ENCODE measurements around the gene CARD16. TPM values are rescaled to one million over a fixed set of nuclear protein-coding genes. Genes with fewer than 3 reads are reported as not detected.

Gene CARD16
- total RNA-seq = 171 and 181 TPM in 2 replicates

DNA sequence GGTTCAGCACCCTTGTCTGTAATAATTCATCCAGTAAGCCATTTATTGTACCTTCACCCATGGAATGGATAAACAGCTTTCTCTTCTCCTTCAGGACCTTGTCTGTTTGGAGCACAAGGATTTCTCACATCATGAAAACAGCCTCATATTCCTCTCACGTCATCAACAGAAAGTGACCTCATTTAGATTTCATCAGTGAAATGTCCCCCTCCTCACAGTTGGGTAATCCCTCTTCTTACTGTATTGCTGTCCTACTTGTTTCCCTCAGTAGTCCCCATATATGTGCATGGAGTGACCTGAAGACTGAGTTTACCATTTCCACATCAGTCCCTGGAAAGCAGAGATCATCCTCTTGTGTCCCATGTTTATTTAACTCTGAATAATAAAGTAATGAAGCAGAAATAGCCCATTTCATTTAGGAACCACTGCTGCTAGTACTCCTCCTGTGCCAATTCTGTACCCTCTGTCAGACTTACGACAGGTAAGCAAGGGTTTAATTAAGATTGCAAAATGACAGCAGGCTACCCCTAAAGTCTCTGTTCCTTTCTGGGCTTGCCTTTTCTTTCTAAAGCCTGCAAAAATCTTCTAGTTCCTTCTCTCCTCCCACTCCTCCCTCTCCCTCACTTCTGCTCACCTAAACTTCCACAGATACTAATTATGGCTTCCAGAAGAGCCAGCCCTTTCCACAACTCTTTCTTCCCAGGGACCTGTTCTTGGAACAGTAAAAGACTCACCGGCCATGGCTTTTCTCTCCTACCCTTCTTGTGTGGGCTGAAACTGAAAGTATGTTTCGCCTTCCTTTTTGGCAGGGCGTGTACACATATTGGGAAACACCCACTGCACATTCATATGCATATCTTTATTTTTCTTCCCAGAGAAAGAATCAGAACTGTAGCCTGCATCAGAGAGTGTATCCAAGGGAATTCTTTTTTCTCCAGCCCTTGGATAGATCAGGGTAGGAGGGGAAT lies at the start of gene CARD16:
TSS of gene CARD16 (minus strand) at position 779 of the 968 bp plus-strand sequence. CDS start at position 741, 38 bp downstream.

DNA sequence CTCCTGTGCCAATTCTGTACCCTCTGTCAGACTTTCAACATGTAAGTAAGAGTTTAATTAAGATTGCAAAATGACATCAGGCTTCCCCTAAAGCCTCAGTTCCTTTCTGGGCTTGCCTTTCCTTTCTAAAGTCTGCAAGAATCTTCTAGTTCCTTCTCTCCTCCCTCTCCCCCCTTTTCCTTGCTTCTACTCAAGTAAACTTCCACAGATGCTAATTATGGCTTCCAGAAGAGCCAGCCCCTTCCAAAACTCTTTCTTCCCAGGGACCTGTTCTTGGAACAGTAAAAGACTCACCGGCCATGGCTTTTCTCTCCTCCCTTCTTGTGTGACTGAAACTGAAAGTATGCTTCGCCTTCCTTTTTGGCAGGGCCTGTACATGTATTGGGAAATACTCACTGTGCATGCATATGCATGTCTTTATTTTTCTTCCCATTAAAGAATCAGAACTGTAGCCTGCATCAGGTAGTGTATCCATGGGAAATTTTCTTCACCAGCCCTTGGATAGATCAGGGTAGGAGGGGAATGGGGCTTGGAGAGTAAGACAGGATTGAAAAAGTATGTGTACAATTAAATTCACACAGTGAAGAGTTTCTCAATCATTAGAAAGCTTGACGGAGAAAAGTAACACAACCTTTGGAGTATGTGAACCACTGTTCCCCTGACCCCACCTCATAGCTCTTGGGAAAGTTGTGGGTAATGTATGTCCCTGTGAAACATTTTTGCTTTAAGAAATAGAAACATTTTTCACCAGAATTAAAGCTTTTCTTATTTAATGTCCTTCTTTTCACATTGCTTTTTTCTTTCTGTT lies 10.1 kb downstream of the CARD16 start, which contains the start of gene CASP1:
TSS of gene CASP1 (minus strand) at position 332 of the 808 bp plus-strand sequence. CDS start at position 301, 31 bp downstream.

DNA sequence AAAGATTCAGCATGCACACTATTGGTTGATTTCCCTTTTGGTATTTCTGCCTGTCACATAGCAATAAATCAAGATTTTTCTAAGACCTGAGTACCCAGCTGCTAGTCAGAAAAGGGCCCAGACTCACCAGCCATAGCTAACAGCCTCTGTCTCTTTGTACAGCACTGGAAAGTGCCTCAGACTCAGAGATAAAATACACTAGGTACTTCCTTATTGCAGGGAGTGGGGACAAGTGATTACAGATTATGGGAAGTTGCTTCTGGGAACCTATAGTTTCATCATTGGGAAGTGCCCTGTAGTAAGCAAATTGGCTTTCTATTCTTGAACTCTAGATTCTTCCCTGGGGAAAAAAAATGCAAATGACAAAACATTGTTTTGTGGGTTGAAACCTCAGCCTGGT lies 22.1 kb downstream of the CARD16 start, which contains the start of gene CASP5:
TSS of gene CASP5 (minus strand) at position 166 of the 400 bp plus-strand sequence. CDS start at position 134, 32 bp downstream.

Other genes with a start within 250 kb of the CARD16 start
- 0.53 and 0.64 TPM in 2 replicates for gene CASP12, start 146.9 kb downstream of the CARD16 start, total RNA-seq
- gene CASP4, start 76.8 kb downstream of the CARD16 start, total RNA-seq = 205 and 223 TPM in 2 replicates
- gene CASP5, start 22.2 kb downstream of the CARD16 start, total RNA-seq = not detected in 2 replicates
- 29.9 and 36.4 TPM in 2 replicates for gene CASP1, start 10.2 kb downstream of the CARD16 start, total RNA-seq
- not detected in 2 replicates for gene CARD18, start 94.4 kb upstream of the CARD16 start, total RNA-seq

All from mammary microvascular endothelial cell (primary cell).